ENCODE data around the gene DHX8.

The DHX8 gene

GRCh38 chr17:43546319-43547188 lies 62.8 kb downstream of the DHX8 start, which contains the start of gene ETV4:
Gene ETV4 (minus strand): TSS chr17:43546340. CDS start chr17:43545617, 723 bp downstream.
- Histone ChIP-seq H3F3A (ENCODE audit: insufficient read depth) (no peaks in the 10 kb centered on the region), H3K9ac (ENCODE audit: low read length) (peak within 1 kb of the TSS; percentile 55), H3K79me2 (ENCODE audit: insufficient read depth, low read length) (no peaks in the 10 kb centered on the region), H3K27ac (ENCODE audit: low read depth, low read length) (no peak within 1 kb of the TSS), H3K9me3 (ENCODE audit: insufficient read depth, low read length) (no peaks in the 10 kb centered on the region), H3K36me3 (ENCODE audit: low read length) (no peaks in the 10 kb centered on the region), H3K9me2 (replicated peaks; ENCODE audit: insufficient read depth, low read length) (no peaks in the 10 kb centered on the region), H3K27me3 (ENCODE audit: low read length) (no peaks in the 10 kb centered on the region), H3K4me3 (ENCODE audit: insufficient read depth, low read length, poor library complexity, severe bottlenecking) (peak within 1 kb of the TSS; percentile 59), H3K4me2 (ENCODE audit: low read depth, low read length, poor library complexity, severe bottlenecking) (peak within 1 kb of the TSS; percentile 75), H4K20me1 (ENCODE audit: low read depth, low read length) (no peaks in the 10 kb centered on the region), H2AFZ (ENCODE audit: low read depth, low read length, severe bottlenecking) (peak within 1 kb of the TSS; percentile 73)
- no peak for TF ChIP-seq EZH2phosphoT487 (conservative IDR thresholded peaks at IDR 0.05; ENCODE audit: low read length)
- TF ChIP-seq, protein P1, sequence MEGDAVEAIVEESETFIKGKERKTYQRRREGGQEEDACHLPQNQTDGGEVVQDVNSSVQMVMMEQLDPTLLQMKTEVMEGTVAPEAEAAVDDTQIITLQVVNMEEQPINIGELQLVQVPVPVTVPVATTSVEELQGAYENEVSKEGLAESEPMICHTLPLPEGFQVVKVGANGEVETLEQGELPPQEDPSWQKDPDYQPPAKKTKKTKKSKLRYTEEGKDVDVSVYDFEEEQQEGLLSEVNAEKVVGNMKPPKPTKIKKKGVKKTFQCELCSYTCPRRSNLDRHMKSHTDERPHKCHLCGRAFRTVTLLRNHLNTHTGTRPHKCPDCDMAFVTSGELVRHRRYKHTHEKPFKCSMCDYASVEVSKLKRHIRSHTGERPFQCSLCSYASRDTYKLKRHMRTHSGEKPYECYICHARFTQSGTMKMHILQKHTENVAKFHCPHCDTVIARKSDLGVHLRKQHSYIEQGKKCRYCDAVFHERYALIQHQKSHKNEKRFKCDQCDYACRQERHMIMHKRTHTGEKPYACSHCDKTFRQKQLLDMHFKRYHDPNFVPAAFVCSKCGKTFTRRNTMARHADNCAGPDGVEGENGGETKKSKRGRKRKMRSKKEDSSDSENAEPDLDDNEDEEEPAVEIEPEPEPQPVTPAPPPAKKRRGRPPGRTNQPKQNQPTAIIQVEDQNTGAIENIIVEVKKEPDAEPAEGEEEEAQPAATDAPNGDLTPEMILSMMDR (IDR thresholded peaks at IDR 0.05; ENCODE audit: insufficient read depth, low read length, poor library complexity, severe bottlenecking) = no peak

GRCh38 chr17:43547189-43547550 lies 63.4 kb downstream of the DHX8 start:
- Histone ChIP-seq H3K27me3 (ENCODE audit: low read length) (no peaks in the 10 kb centered on the region), H3K4me2 (ENCODE audit: low read depth, low read length, poor library complexity, severe bottlenecking) (peak overlapping the region; percentile 75), H3K27ac (ENCODE audit: low read depth, low read length) (no peak overlapping the region), H3K9ac (ENCODE audit: low read length) (no peak overlapping the region), H3K36me3 (ENCODE audit: low read length) (no peaks in the 10 kb centered on the region), H3K9me3 (ENCODE audit: insufficient read depth, low read length) (no peaks in the 10 kb centered on the region), H3F3A (ENCODE audit: insufficient read depth) (no peaks in the 10 kb centered on the region), H4K20me1 (ENCODE audit: low read depth, low read length) (no peaks in the 10 kb centered on the region), H3K9me2 (replicated peaks; ENCODE audit: insufficient read depth, low read length) (no peaks in the 10 kb centered on the region), H2AFZ (ENCODE audit: low read depth, low read length, severe bottlenecking) (no peak overlapping the region), H3K4me3 (ENCODE audit: insufficient read depth, low read length, poor library complexity, severe bottlenecking) (no peak overlapping the region), H3K79me2 (ENCODE audit: insufficient read depth, low read length) (no peaks in the 10 kb centered on the region)
- no peak for TF ChIP-seq EZH2phosphoT487 (conservative IDR thresholded peaks at IDR 0.05; ENCODE audit: low read length)
- TF ChIP-seq, protein P1 (IDR thresholded peaks at IDR 0.05; ENCODE audit: insufficient read depth, low read length, poor library complexity, severe bottlenecking) = no peak

- Histone ChIP-seq H3K9ac (ENCODE audit: low read length) (no peak overlapping the region), H3K4me2 (ENCODE audit: low read depth, low read length, poor library complexity, severe bottlenecking) (no peak overlapping the region)
Measured at GRCh38 chr17:43547659-43548256, 64.0 kb downstream of the DHX8 start.

More at GRCh38 chr17:43547659-43548256, 64.0 kb downstream of the DHX8 start:
- Histone ChIP-seq H3K27ac (ENCODE audit: low read depth, low read length) (no peak overlapping the region), H3K36me3 (ENCODE audit: low read length) (no peaks in the 10 kb centered on the region), H2AFZ (ENCODE audit: low read depth, low read length, severe bottlenecking) (no peak overlapping the region), H3F3A (ENCODE audit: insufficient read depth) (no peaks in the 10 kb centered on the region), H3K4me3 (ENCODE audit: insufficient read depth, low read length, poor library complexity, severe bottlenecking) (no peak overlapping the region), H3K27me3 (ENCODE audit: low read length) (no peaks in the 10 kb centered on the region), H3K9me3 (ENCODE audit: insufficient read depth, low read length) (no peaks in the 10 kb centered on the region), H3K79me2 (ENCODE audit: insufficient read depth, low read length) (no peaks in the 10 kb centered on the region), H4K20me1 (ENCODE audit: low read depth, low read length) (no peaks in the 10 kb centered on the region), H3K9me2 (replicated peaks; ENCODE audit: insufficient read depth, low read length) (no peaks in the 10 kb centered on the region)
- TF ChIP-seq EZH2phosphoT487 (conservative IDR thresholded peaks at IDR 0.05; ENCODE audit: low read length) = no peak
- TF ChIP-seq, protein P1 (IDR thresholded peaks at IDR 0.05; ENCODE audit: insufficient read depth, low read length, poor library complexity, severe bottlenecking) = no peak
